Skin of body (tissue), 2 donors: Measurements from ENCODE around the gene NPW. TPM values are rescaled to one million over a fixed set of nuclear protein-coding genes. Genes with fewer than 3 reads are reported as not detected.
"Not testable (repeated sequence)": the region's sequence is repeated elsewhere in the genome, so short reads cannot be mapped to it uniquely, and the experiment has no call there.

Experiments
- DNase-seq: peaks from one replicate; lab custom pipeline; 2025; lab: John Stamatoyannopoulos, UW
- total RNA-seq: library from RNA; depleted of rRNA; stranded (reverse); fragments of >200 nt; gene quantifications from one replicate; pipeline ENCODE4 v1.2.3, GENCODE V29; 2014

Gene NPW
- total RNA-seq, 1 donor from 2014 or later = 2.2 TPM

- no peak for DNase-seq
Observed at GRCh38 chr16:2019921-2020831, 591 bp downstream of the NPW start.

- no peak for DNase-seq
Observed at GRCh38 chr16:2022723-2023091, 3.1 kb downstream of the NPW start.

GRCh38 chr16:2023092-2024031, 3.8 kb downstream of the NPW start:
- DNase-seq = peak; percentile 92

GRCh38 chr16:2024032-2024420, 4.4 kb downstream of the NPW start:
- no peak for DNase-seq

- DNase-seq = no peak
Observed at GRCh38 chr16:2025251-2025650, 5.7 kb downstream of the NPW start.

GRCh38 chr16:2025878-2026460, 6.4 kb downstream of the NPW start:
- no peak for DNase-seq

- no peak for DNase-seq
Observed at GRCh38 chr16:2026461-2027023, 7.0 kb downstream of the NPW start, which contains the start of gene NHERF2. Gene NHERF2, plus strand, starts transcription at chr16:2026902. Its CDS starts 104 bp downstream, at chr16:2027006.

GRCh38 chr16:2027024-2028010, 7.7 kb downstream of the NPW start:
- no peak for DNase-seq

GRCh38 chr16:2028146-2028545, 8.6 kb downstream of the NPW start:
- no peak for DNase-seq

GRCh38 chr16:2028620-2029220, 9.1 kb downstream of the NPW start:
- DNase-seq = no peak

GRCh38 chr16:2029350-2029749, 9.8 kb downstream of the NPW start:
- no peak for DNase-seq

- no peak for DNase-seq
Observed at GRCh38 chr16:2030036-2030435, 10.5 kb downstream of the NPW start.

GRCh38 chr16:2031081-2031577, 11.5 kb downstream of the NPW start:
- no peak for DNase-seq

- no peak for DNase-seq
Observed at GRCh38 chr16:2032285-2033056, 12.9 kb downstream of the NPW start.

GRCh38 chr16:2033057-2033908, 13.7 kb downstream of the NPW start:
- peak; percentile 68 for DNase-seq

GRCh38 chr16:2033909-2034695, 14.5 kb downstream of the NPW start:
- not testable (repeated sequence) for DNase-seq
